H9 (cell line): ENCODE results near the gene PITRM1. TPM values are rescaled to one million over a fixed set of nuclear protein-coding genes. Genes with fewer than 3 reads are reported as not detected.

Experiments
- DNase-seq: peaks from one replicate; pipeline ENCODE4 v3.0.0-alpha.2; 2017
- H2AFZ ChIP-seq: one replicate; pipeline ENCODE4 v1.6.1; 2013; ENCODE audit warnings: mild to moderate bottlenecking, low read length, control low read depth, moderate library complexity
- H2AK5ac ChIP-seq: 2 replicates; pipeline ENCODE4 v1.6.1; 2013; ENCODE audit warnings: low read length, control low read depth, mixed read lengths; ENCODE audit not compliant: insufficient read length
- H2BK120ac ChIP-seq: one replicate; pipeline ENCODE4 v1.6.1; 2013; ENCODE audit warnings: low read depth, mild to moderate bottlenecking, low read length, control low read depth, inconsistent platforms; ENCODE audit not compliant: poor library complexity, severe bottlenecking
- H2BK12ac ChIP-seq: 2 replicates; pipeline ENCODE4 v1.6.1; 2013; ENCODE audit warnings: low read length, control low read depth, mixed read lengths, low read depth; ENCODE audit not compliant: insufficient read length
- H2BK15ac ChIP-seq: 2 replicates; pipeline ENCODE4 v1.6.1; 2013; ENCODE audit warnings: low read depth, low read length, control low read depth
- H2BK20ac ChIP-seq: one replicate; pipeline ENCODE4 v1.6.1; 2013; ENCODE audit warnings: low read depth, mild to moderate bottlenecking, low read length, control low read depth, inconsistent platforms; ENCODE audit not compliant: poor library complexity, severe bottlenecking
- H2BK5ac ChIP-seq: 2 replicates; pipeline ENCODE4 v1.6.1; 2013; ENCODE audit warnings: low read length, control low read depth, mixed read lengths; ENCODE audit not compliant: insufficient read length
- H3K14ac ChIP-seq: 2 replicates; pipeline ENCODE4 v1.6.1; 2013; ENCODE audit warnings: low read length, control low read depth; ENCODE audit not compliant: insufficient read depth
- H3K18ac ChIP-seq: 2 replicates; pipeline ENCODE4 v1.6.1; 2013; ENCODE audit warnings: low read depth, mild to moderate bottlenecking, mixed read lengths, low read length, control low read depth; ENCODE audit not compliant: insufficient read length
- H3K23ac ChIP-seq: 2 replicates; pipeline ENCODE4 v1.6.1; 2013; ENCODE audit warnings: low read length, control low read depth, mixed read lengths, low read depth; ENCODE audit not compliant: insufficient read length
- H3K23me2 ChIP-seq: 2 replicates; pipeline ENCODE4 v1.6.1; 2013; ENCODE audit warnings: low read depth, mild to moderate bottlenecking, mixed read lengths, low read length, control low read depth; ENCODE audit not compliant: insufficient read length, poor library complexity, severe bottlenecking
- H3K27ac ChIP-seq: 2 replicates; pipeline ENCODE4 v1.5.1; 2013; ENCODE audit warnings: low read length, control low read depth, mixed read lengths, low read depth; ENCODE audit not compliant: insufficient read length
- H3K27me3 ChIP-seq: 2 replicates; pipeline ENCODE4 v1.6.1; 2013; ENCODE audit warnings: low read length, control low read depth, inconsistent platforms; ENCODE audit not compliant: insufficient read depth
- H3K4ac ChIP-seq: 2 replicates; pipeline ENCODE4 v1.6.1; 2013; ENCODE audit warnings: low read depth, mild to moderate bottlenecking, control low read depth, inconsistent platforms, low read length, moderate library complexity
- H3K4me1 ChIP-seq: 2 replicates; pipeline ENCODE4 v1.6.1; 2013; ENCODE audit warnings: low read length, control low read depth, inconsistent platforms; ENCODE audit not compliant: insufficient read depth
- H3K4me2 ChIP-seq: 2 replicates; pipeline ENCODE4 v1.6.1; 2013; ENCODE audit warnings: low read length, control low read depth, mixed read lengths; ENCODE audit not compliant: insufficient read length, insufficient read depth
- H3K56ac ChIP-seq: 2 replicates; pipeline ENCODE4 v1.6.1; 2013; ENCODE audit warnings: low read depth, mild to moderate bottlenecking, mixed read lengths, low read length, control low read depth; ENCODE audit not compliant: insufficient read length
- H3K79me1 ChIP-seq: 2 replicates; pipeline ENCODE4 v1.6.1; 2013; ENCODE audit warnings: low read depth, mild to moderate bottlenecking, moderate library complexity, low read length, control low read depth, inconsistent platforms; ENCODE audit not compliant: insufficient read depth, poor library complexity, severe bottlenecking
- H3K79me2 ChIP-seq: 2 replicates; pipeline ENCODE4 v1.6.1; 2013; ENCODE audit warnings: low read length, control low read depth, inconsistent platforms; ENCODE audit not compliant: insufficient read depth
- H3K9ac ChIP-seq: 2 replicates; pipeline ENCODE4 v1.6.1; 2013; ENCODE audit warnings: low read length, control low read depth, mixed read lengths; ENCODE audit not compliant: insufficient read length; ENCODE audit errors: extremely low read depth
- H3K9me3 ChIP-seq: one replicate; pipeline ENCODE4 v1.6.1; 2013; ENCODE audit warnings: low read depth, low read length, inconsistent platforms; ENCODE audit not compliant: control insufficient read depth
- H3T11ph ChIP-seq: one replicate; pipeline ENCODE4 v1.6.1; 2013; ENCODE audit warnings: mild to moderate bottlenecking, low read length, control low read depth, inconsistent platforms
- H4K20me1 ChIP-seq: one replicate; pipeline ENCODE4 v1.6.1; 2013; ENCODE audit not compliant: control insufficient read depth, insufficient read length, insufficient read depth
- H4K5ac ChIP-seq: 2 replicates; pipeline ENCODE4 v1.6.1; 2013; ENCODE audit warnings: low read depth, mild to moderate bottlenecking, mixed read lengths, low read length, control low read depth; ENCODE audit not compliant: insufficient read length
- H4K8ac ChIP-seq: replicated peaks from 2 replicates; pipeline ENCODE4 v1.6.1; 2013; ENCODE audit warnings: low read length, control low read depth, mixed read lengths, low read depth; ENCODE audit not compliant: insufficient read length
- H4K91ac ChIP-seq: 2 replicates; pipeline ENCODE4 v1.6.1; 2013; ENCODE audit warnings: low read depth, mild to moderate bottlenecking, moderate library complexity, mixed read lengths, low read length, control low read depth; ENCODE audit not compliant: insufficient read length
- H3K27ac Mint-ChIP-seq, 3 experiments: 2 replicates in 2 of 3; 3 replicates in 1 of 3; pipeline ENCODE4 v1.8.0; 2020 to 2021; ENCODE audit warnings: mixed read lengths in 3 of 3, mild to moderate bottlenecking in 1 of 3, moderate library complexity in 1 of 3
- H3K27me3 Mint-ChIP-seq: 2 replicates; pipeline ENCODE4 v1.8.0; 2021; ENCODE audit warnings: low read depth, mild to moderate bottlenecking, moderate library complexity, mixed read lengths
- H3K36me3 Mint-ChIP-seq, 3 experiments: 2 replicates in 2 of 3; 3 replicates in 1 of 3; pipeline ENCODE4 v1.8.0; 2020 to 2021; ENCODE audit warnings: low read depth in 3 of 3, mixed read lengths in 3 of 3; ENCODE audit not compliant: insufficient read depth in 1 of 3
- H3K4me1 Mint-ChIP-seq, 2 experiments: 2 replicates each; pipeline ENCODE4 v1.8.0; 2020; ENCODE audit warnings: mixed read lengths in 2 of 2
- H3K4me3 Mint-ChIP-seq, 2 experiments: 2 replicates in 1 of 2; 3 replicates in 1 of 2; pipeline ENCODE4 v1.8.0; 2020 to 2021; ENCODE audit warnings: mild to moderate bottlenecking in 2 of 2, mixed read lengths in 2 of 2, moderate library complexity in 1 of 2
- H3K9me3 Mint-ChIP-seq, 2 experiments: 2 replicates in 1 of 2; 3 replicates in 1 of 2; pipeline ENCODE4 v1.8.0; 2020; ENCODE audit warnings: mild to moderate bottlenecking in 2 of 2, mixed read lengths in 2 of 2, moderate library complexity in 1 of 2
- WGBS: extraction: QIAGEN DNeasy Blood & Tissue Kit; methylation state at CpG from one replicate; pipeline ENCODE4 v1.1.7; 2013; ENCODE audit warnings: missing lambda C conversion rate, low lambda C conversion rate, mixed read lengths; ENCODE audit not compliant: insufficient read length; ENCODE audit errors: extremely low coverage; 5-methylcytosine and 5-hydroxymethylcytosine counted together
- total RNA-seq: library from RNA; stranded (reverse); gene quantifications from 2 replicates; pipeline ENCODE4 v1.2.1, GENCODE V29; 2021
- TF ChIP-seq, protein P1 (sequence below): fragments of 200-600 bp; sonication (generic); conservative IDR thresholded peaks from 3 replicates; pipeline ENCODE4 v1.8.0; 2021; ENCODE audit warnings: antibody characterized with exemption, mild to moderate bottlenecking

PITRM1 gene
- total RNA-seq, 1 experiment from 2014 or later, result 27.8 TPM

DNA sequence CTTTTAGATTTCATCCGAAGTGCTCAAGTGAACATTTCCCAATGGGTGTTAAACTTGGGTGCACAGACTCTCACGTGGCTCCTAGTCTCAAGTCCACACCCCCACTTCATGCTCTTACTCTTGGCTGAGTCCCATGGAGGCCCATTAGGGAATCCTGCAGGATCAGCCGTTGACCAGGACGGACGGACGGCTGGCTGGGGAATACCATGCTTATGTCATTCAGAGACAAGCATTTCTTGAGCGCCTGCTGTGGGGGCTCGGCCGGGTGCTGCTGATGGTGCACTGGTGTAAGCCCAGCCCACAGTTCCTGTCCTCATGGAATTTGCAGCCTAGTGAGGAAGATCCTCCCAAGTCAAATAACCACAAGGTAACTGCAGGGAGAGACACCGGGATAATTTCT is 44.7 kb downstream of the PITRM1 start:
- no peaks in the 10 kb centered on the region for H3K27me3 ChIP-seq
- no peaks in the 10 kb centered on the region for H3K23me2 ChIP-seq
- H2BK12ac ChIP-seq, result no peak overlapping the region
- H2BK5ac ChIP-seq, result no peak overlapping the region
- no peak overlapping the region for H3K4me2 ChIP-seq
- H3K27ac ChIP-seq, result no peak overlapping the region
- no peak overlapping the region for H3K4ac ChIP-seq
- no peak overlapping the region for H4K91ac ChIP-seq
- WGBS, result no CpG with 5 or more reads among the region's 10 CpGs
- no peaks in the 10 kb centered on the region for H4K20me1 ChIP-seq
- 0 out of 7 replicates have a peak overlapping the region, but pooled peaks of 1 of the 3 experiments have one; percentile 49 for H3K27ac Mint-ChIP-seq
- no peak overlapping the region for H2AFZ ChIP-seq
- no peak overlapping the region for H2BK15ac ChIP-seq
- H2BK20ac ChIP-seq, result no peak overlapping the region
- H3K18ac ChIP-seq, result no peak overlapping the region
- H3K4me1 ChIP-seq, result no peaks in the 10 kb centered on the region
- DNase-seq, result no peak
- no peak overlapping the region for H3T11ph ChIP-seq
- peaks cover 26 to 84% (median 83%) of the 10 kb centered on the region in 3 experiments for H3K36me3 Mint-ChIP-seq
- no peaks in the 10 kb centered on the region for H3K79me1 ChIP-seq
- no peak overlapping the region for H2BK120ac ChIP-seq
- no peaks in the 10 kb centered on the region for H3K9me3 Mint-ChIP-seq
- no peaks in the 10 kb centered on the region for H3K79me2 ChIP-seq
- no peak overlapping the region for H3K4me3 Mint-ChIP-seq
- no peak overlapping the region for H3K9ac ChIP-seq
- TF ChIP-seq, protein P1, sequence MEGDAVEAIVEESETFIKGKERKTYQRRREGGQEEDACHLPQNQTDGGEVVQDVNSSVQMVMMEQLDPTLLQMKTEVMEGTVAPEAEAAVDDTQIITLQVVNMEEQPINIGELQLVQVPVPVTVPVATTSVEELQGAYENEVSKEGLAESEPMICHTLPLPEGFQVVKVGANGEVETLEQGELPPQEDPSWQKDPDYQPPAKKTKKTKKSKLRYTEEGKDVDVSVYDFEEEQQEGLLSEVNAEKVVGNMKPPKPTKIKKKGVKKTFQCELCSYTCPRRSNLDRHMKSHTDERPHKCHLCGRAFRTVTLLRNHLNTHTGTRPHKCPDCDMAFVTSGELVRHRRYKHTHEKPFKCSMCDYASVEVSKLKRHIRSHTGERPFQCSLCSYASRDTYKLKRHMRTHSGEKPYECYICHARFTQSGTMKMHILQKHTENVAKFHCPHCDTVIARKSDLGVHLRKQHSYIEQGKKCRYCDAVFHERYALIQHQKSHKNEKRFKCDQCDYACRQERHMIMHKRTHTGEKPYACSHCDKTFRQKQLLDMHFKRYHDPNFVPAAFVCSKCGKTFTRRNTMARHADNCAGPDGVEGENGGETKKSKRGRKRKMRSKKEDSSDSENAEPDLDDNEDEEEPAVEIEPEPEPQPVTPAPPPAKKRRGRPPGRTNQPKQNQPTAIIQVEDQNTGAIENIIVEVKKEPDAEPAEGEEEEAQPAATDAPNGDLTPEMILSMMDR, result no peak
- H3K14ac ChIP-seq, result no peak overlapping the region
- H3K56ac ChIP-seq, result no peak overlapping the region
- H3K4me1 Mint-ChIP-seq, result no peaks in the 10 kb centered on the region
- no peak overlapping the region for H2AK5ac ChIP-seq
- H3K9me3 ChIP-seq, result no peaks in the 10 kb centered on the region
- H4K8ac ChIP-seq, result no peak overlapping the region
- no peak overlapping the region for H4K5ac ChIP-seq
- H3K27me3 Mint-ChIP-seq, result no peaks in the 10 kb centered on the region
- H3K23ac ChIP-seq, result no peak overlapping the region
